ENCODE data around the gene PRR5L. TPM values are rescaled to one million over a fixed set of nuclear protein-coding genes. Genes with fewer than 3 reads are reported as not detected.

Gene PRR5L
- total and polyA plus RNA-seq, 2 donors (not counting 1 experiment from before 2014, with no cell fraction given): 4.0 to 5.9 TPM

DNA sequence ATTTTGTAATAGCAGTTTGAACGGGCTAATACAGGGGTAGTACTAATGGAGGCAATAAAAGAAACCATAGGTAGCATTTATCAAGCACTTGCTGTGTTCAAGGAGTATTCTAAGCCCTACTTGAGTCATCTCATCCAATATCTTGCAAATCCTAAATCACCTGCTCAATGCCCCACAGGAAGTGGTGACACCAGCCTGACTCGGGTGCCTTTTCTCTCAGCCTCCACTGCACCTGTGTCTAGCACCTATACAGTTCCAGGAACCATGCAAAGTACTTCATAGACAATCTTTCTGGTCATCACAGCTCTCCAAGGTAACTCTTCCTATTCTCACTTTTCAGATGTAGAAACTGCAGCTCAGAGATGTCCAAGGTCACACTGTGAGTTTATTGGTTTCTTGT, 98.0 kb downstream of the PRR5L start:
- H3K27ac Mint-ChIP-seq: no peak overlapping the region
- DNase-seq (no peak), ATAC-seq (ENCODE audit: low read depth) (no peak)
- ChIA-PET CTCF (interaction anchor here (1.2 to 1.7 kb wide), 3 partner anchors 17 to 99 kb away, joined by 3 to 5 read pairs (median 4); no protein-coding TSS in a partner anchor), POLR2A (no interaction called here)
- Histone ChIP-seq H3K27ac (ENCODE audit: low read length in 2 of 2) (no peak overlapping the region), H3K9ac (ENCODE audit: low read length) (no peak overlapping the region), H2AFZ (ENCODE audit: insufficient read depth, low read depth, low read length, poor library complexity, severe bottlenecking) (no peak overlapping the region), H3K9me3 (ENCODE audit: control extremely low read depth in 1 of 3, control insufficient read depth in 2 of 3, insufficient read depth in 1 of 3, low read length in 2 of 3) (no peaks in the 10 kb centered on the region), H4K20me1 (ENCODE audit: control insufficient read depth, insufficient read depth, low read length, poor library complexity, severe bottlenecking) (no peaks in the 10 kb centered on the region), H3K4me3 (ENCODE audit: control extremely low read depth in 1 of 5, extremely low read depth in 1 of 5, insufficient read depth in 1 of 5, low read depth in 2 of 5, low read length in 4 of 5) (no peak overlapping the region), H3K79me2 (ENCODE audit: control insufficient read depth, insufficient read depth, low read length) (peaks cover 14% of the 10 kb centered on the region), H3K4me2 (replicated peaks; ENCODE audit: low read depth, low read length, poor library complexity, severe bottlenecking) (no peak overlapping the region), H3K27me3 (replicated peaks in 1 of 4; ENCODE audit: control extremely low read depth in 1 of 4, control insufficient read depth in 3 of 4, insufficient read depth in 4 of 4, low read length in 3 of 4) (no peaks in the 10 kb centered on the region), H3K4me1 (ENCODE audit: control insufficient read depth in 2 of 2, insufficient read depth in 2 of 2, low read length in 2 of 2) (peaks cover 30 to 37% of the 10 kb centered on the region in 2 donors), H3K36me3 (replicated peaks in 1 of 2; ENCODE audit: control extremely low read depth in 1 of 2, control insufficient read depth in 1 of 2, extremely low read depth in 1 of 2, insufficient read depth in 2 of 2, low read length in 1 of 2) (no peaks in the 10 kb centered on the region)
- WGBS (ENCODE audit: insufficient coverage): 0% methylated on average over 1 of the region's 2 CpGs
- no peaks in the 10 kb centered on the region for H3K9me3 Mint-ChIP-seq (ENCODE audit: insufficient read depth)
- H3K4me1 Mint-ChIP-seq: peaks cover 39% of the 10 kb centered on the region
- intact Hi-C loops (cut with micrococcal nuclease): loop anchor here (5.0 kb wide), 1 partner anchor 37 kb away; no protein-coding TSS in a partner anchor
- H3K27me3 Mint-ChIP-seq: no peaks in the 10 kb centered on the region
- TF ChIP-seq EZH2 (IDR thresholded peaks at IDR 0.05; ENCODE audit: borderline replicate concordance, insufficient read depth, low read depth, low read length, poor library complexity, severe bottlenecking): no peak
- TF ChIP-seq, protein P1, sequence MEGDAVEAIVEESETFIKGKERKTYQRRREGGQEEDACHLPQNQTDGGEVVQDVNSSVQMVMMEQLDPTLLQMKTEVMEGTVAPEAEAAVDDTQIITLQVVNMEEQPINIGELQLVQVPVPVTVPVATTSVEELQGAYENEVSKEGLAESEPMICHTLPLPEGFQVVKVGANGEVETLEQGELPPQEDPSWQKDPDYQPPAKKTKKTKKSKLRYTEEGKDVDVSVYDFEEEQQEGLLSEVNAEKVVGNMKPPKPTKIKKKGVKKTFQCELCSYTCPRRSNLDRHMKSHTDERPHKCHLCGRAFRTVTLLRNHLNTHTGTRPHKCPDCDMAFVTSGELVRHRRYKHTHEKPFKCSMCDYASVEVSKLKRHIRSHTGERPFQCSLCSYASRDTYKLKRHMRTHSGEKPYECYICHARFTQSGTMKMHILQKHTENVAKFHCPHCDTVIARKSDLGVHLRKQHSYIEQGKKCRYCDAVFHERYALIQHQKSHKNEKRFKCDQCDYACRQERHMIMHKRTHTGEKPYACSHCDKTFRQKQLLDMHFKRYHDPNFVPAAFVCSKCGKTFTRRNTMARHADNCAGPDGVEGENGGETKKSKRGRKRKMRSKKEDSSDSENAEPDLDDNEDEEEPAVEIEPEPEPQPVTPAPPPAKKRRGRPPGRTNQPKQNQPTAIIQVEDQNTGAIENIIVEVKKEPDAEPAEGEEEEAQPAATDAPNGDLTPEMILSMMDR (IDR thresholded peaks at IDR 0.05): no peak
- H3K4me3 Mint-ChIP-seq: no peak overlapping the region

DNA sequence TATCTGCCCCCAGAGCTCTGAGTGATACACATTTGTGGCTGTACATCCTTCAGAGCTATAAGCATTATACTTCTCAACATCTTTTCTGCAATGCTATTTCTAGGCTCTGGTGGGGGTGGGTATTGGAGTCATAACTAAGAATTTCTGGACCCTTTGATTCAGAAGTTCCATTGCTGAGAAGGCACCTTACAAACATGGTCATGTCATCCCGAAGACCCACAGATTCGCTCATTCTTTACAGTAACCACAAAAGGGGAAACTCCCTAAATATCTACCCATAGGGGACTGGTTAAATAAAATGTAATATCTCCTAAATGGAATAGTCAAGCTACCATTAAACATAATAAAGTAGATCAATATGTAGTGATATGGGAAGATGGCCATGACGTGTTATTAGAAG, 98.8 kb downstream of the PRR5L start:
- H3K4me1 Mint-ChIP-seq: peaks cover 44% of the 10 kb centered on the region

More for the DNA sequence above, 98.8 kb downstream of the PRR5L start:
- no peak for ATAC-seq (ENCODE audit: low read depth)
- peaks cover 39 to 45% of the 10 kb centered on the region in 2 donors for H3K4me1 ChIP-seq (ENCODE audit: control insufficient read depth in 2 of 2, insufficient read depth in 2 of 2, low read length in 2 of 2)
- no peak overlapping the region for H3K9ac ChIP-seq (ENCODE audit: low read length)
- no peaks in the 10 kb centered on the region for H3K9me3 ChIP-seq (ENCODE audit: control extremely low read depth in 1 of 3, control insufficient read depth in 2 of 3, insufficient read depth in 1 of 3, low read length in 2 of 3)
- intact Hi-C loops (cut with micrococcal nuclease): loop anchor here (5.0 kb wide), 1 partner anchor 38 kb away; no protein-coding TSS in a partner anchor
- H3K27me3 ChIP-seq (replicated peaks in 1 of 4; ENCODE audit: control extremely low read depth in 1 of 4, control insufficient read depth in 3 of 4, insufficient read depth in 4 of 4, low read length in 3 of 4): no peaks in the 10 kb centered on the region
- no peaks in the 10 kb centered on the region for H4K20me1 ChIP-seq (ENCODE audit: control insufficient read depth, insufficient read depth, low read length, poor library complexity, severe bottlenecking)
- POLR2A ChIA-PET: no interaction called here
- peaks cover 17% of the 10 kb centered on the region for H3K79me2 ChIP-seq (ENCODE audit: control insufficient read depth, insufficient read depth, low read length)
- H3K4me3 Mint-ChIP-seq: no peak overlapping the region
- H3K27ac ChIP-seq (ENCODE audit: low read length in 2 of 2): no peak overlapping the region
- H3K9me3 Mint-ChIP-seq (ENCODE audit: insufficient read depth): no peaks in the 10 kb centered on the region
- H3K4me3 ChIP-seq (ENCODE audit: control extremely low read depth in 1 of 5, extremely low read depth in 1 of 5, insufficient read depth in 1 of 5, low read depth in 2 of 5, low read length in 4 of 5): no peak overlapping the region
- no peaks in the 10 kb centered on the region for H3K27me3 Mint-ChIP-seq
- CTCF ChIA-PET: interaction anchor here (1.2 to 1.7 kb wide), 3 partner anchors 17 to 98 kb away, joined by 3 to 5 read pairs (median 4); no protein-coding TSS in a partner anchor
- no peaks in the 10 kb centered on the region for H3K36me3 ChIP-seq (replicated peaks in 1 of 2; ENCODE audit: control extremely low read depth in 1 of 2, control insufficient read depth in 1 of 2, extremely low read depth in 1 of 2, insufficient read depth in 2 of 2, low read length in 1 of 2)
- no peak overlapping the region for H3K27ac Mint-ChIP-seq
- no CpG with 5 or more reads among the region's 3 CpGs for WGBS (ENCODE audit: insufficient coverage)
- H2AFZ ChIP-seq (ENCODE audit: insufficient read depth, low read depth, low read length, poor library complexity, severe bottlenecking): no peak overlapping the region
- DNase-seq: no peak
- no peak overlapping the region for H3K4me2 ChIP-seq (replicated peaks; ENCODE audit: low read depth, low read length, poor library complexity, severe bottlenecking)
- TF ChIP-seq, protein P1 (IDR thresholded peaks at IDR 0.05): no peak
- no peak for TF ChIP-seq EZH2 (IDR thresholded peaks at IDR 0.05; ENCODE audit: borderline replicate concordance, insufficient read depth, low read depth, low read length, poor library complexity, severe bottlenecking)
